ENCODE data around the gene ZMIZ1.

The ZMIZ1 gene

DNA sequence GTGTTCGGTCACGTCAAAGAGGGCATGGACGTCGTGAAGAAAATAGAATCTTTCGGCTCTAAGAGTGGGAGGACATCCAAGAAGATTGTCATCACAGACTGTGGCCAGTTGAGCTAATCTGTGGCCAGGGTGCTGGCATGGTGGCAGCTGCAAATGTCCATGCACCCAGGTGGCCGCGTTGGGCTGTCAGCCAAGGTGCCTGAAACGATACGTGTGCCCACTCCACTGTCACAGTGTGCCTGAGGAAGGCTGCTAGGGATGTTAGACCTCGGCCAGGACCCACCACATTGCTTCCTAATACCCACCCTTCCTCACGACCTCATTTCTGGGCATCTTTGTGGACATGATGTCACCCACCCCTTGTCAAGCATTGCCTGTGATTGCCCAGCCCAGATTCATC lies 285.0 kb downstream of the ZMIZ1 start:
- in situ Hi-C loops (cut with HindIII; ENCODE audit: low pct_unique_long_range_greater_than_20kb, low sequenced_read_pairs) = no loop called here
- no peak for DNase-seq (ENCODE audit: low read depth in 1 of 2, low spot score in 1 of 2)
- TF ChIP-seq JUND (IDR thresholded peaks at IDR 0.05; ENCODE audit: low read depth) = no peak

DNA sequence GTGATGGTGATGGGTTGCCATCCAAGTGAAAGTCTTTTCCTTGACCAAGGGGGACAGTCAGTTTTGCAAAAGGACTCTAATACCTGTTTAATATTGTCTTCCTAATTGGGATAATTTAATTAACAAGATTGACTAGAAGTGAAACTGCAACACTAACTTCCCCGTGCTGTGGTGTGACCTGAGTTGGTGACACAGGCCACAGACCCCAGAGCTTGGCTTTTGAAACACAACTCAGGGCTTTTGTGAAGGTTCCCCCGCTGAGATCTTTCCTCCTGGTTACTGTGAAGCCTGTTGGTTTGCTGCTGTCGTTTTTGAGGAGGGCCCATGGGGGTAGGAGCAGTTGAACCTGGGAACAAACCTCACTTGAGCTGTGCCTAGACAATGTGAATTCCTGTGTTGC lies 285.4 kb downstream of the ZMIZ1 start:
- no peak for TF ChIP-seq JUND (IDR thresholded peaks at IDR 0.05; ENCODE audit: low read depth)
- no peak for DNase-seq (ENCODE audit: low read depth in 1 of 2, low spot score in 1 of 2)
- in situ Hi-C loops (cut with HindIII; ENCODE audit: low pct_unique_long_range_greater_than_20kb, low sequenced_read_pairs) = no loop called here

DNA sequence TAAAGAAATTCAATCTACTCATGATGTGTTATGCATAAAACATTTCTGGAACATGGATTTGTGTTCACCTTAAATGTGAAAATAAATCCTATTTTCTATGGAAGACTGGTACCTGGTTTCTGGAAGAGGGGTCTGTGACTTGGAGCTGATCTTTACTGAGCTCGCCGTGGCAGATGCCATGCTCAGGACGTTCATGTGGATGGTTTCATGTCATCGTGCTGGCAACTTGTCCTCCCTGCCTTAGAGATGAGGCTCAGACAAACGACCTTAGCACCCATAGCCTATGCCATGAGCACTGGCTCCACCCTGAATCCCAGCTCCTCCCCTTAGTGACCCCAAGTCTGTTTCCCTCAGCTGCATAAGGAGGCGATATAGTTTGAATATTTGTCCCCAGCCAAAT lies 285.8 kb downstream of the ZMIZ1 start:
- TF ChIP-seq JUND (IDR thresholded peaks at IDR 0.05; ENCODE audit: low read depth) = no peak

DNA sequence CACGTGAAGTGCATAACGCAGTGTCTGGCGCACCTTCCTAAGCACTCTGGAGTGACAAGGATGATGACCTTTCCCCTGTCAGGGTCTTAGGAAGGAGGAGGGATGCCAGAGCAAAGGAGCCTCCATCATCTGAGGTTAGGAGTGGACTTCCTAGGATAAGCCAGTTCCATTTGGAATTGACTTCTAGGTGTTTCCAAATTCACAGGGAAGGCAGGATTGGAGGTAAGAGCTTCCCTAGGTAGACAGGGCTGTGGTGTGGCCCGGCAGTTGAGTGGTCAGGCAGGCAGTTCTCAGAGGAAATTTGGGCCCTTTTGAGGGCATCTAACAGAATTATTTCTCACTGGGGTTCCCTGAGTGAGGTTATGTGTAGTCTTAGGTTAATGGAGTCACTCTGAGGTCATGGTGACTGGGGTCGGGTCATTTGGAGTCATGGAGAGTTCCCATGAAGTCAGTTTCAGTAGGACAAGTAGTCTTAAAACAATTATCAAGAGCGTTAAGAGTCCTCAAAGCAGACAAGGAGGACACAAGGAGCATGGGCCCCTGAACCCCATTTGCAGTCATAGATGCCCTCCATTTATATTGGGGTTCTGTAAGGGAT lies 286.8 kb downstream of the ZMIZ1 start:
- DNase-seq (ENCODE audit: low read depth in 1 of 2, low spot score in 1 of 2) = no peak
- in situ Hi-C loops (cut with HindIII; ENCODE audit: low pct_unique_long_range_greater_than_20kb, low sequenced_read_pairs) = no loop called here
- no peak for TF ChIP-seq JUND (IDR thresholded peaks at IDR 0.05; ENCODE audit: low read depth)

More for the DNA sequence above, 285.8 kb downstream of the ZMIZ1 start:
- DNase-seq (ENCODE audit: low read depth in 1 of 2, low spot score in 1 of 2) = no peak
- in situ Hi-C loops (cut with HindIII; ENCODE audit: low pct_unique_long_range_greater_than_20kb, low sequenced_read_pairs) = no loop called here

DNA sequence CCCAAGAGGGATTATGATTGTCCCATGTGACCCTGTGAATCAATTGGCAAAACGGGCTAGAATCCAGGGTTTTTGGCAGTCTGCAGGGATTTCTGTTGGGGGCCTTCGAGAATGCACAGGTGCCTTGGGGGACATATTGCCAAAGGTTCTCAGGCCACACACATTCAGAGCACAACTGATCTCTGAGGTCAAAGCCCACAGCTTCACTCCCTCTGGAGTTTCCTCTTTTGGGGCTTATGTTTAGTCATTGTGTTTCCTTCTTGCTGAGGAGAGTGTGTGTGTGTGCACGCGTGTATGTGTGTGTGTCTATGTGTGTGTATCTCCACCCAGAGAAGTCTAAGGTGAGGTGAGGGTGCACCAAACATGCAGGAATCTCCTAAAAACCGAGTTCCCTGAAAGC lies 287.3 kb downstream of the ZMIZ1 start:
- no peak for DNase-seq (ENCODE audit: low read depth in 1 of 2, low spot score in 1 of 2)
- in situ Hi-C loops (cut with HindIII; ENCODE audit: low pct_unique_long_range_greater_than_20kb, low sequenced_read_pairs) = no loop called here
- TF ChIP-seq JUND (IDR thresholded peaks at IDR 0.05; ENCODE audit: low read depth) = no peak

DNA sequence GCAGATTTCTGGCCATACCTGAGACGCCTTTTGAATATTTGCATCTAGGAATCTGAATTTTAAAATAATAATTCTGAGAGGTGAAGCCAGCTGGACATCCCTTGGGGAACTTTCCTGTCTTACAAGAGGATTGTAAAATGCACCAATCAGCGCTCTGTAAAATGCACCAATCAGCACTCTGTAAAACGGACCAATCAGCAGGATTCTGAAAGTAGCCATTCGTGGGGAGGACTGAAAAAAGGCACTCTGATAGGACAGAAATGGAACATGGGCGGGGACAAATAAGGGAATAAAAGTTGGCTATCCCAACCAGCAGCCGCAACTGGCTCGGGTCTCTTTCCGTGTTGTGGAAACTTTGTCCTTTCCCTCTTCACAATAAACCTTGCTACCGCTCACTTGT lies 288.4 kb downstream of the ZMIZ1 start:
- no peak for DNase-seq (ENCODE audit: low read depth in 1 of 2, low spot score in 1 of 2)
- in situ Hi-C loops (cut with HindIII; ENCODE audit: low pct_unique_long_range_greater_than_20kb, low sequenced_read_pairs) = no loop called here
- no peak for TF ChIP-seq JUND (IDR thresholded peaks at IDR 0.05; ENCODE audit: low read depth)

DNA sequence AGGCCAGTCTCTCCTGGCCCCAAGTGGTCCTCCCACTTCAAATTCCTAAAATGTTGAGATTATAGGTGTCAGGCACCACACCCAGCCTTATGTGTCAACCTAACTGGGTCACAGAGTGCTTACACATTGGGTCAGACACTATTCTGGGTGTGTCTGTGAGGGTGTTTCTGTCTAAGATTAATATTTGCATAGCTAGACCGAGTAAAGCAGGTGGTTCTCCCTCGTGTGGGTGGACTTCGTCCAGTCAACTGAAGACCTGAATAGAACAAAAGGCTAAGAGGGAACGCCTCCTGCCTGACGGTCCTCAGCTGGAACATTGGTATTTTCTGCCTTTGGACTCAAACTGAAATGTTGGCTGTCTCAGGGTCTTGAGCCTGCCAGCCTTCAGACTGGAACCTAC lies 290.0 kb downstream of the ZMIZ1 start:
- in situ Hi-C loops (cut with HindIII; ENCODE audit: low pct_unique_long_range_greater_than_20kb, low sequenced_read_pairs) = no loop called here
- DNase-seq (ENCODE audit: low read depth in 1 of 2, low spot score in 1 of 2) = no peak
- TF ChIP-seq JUND (IDR thresholded peaks at IDR 0.05; ENCODE audit: low read depth) = no peak

DNA sequence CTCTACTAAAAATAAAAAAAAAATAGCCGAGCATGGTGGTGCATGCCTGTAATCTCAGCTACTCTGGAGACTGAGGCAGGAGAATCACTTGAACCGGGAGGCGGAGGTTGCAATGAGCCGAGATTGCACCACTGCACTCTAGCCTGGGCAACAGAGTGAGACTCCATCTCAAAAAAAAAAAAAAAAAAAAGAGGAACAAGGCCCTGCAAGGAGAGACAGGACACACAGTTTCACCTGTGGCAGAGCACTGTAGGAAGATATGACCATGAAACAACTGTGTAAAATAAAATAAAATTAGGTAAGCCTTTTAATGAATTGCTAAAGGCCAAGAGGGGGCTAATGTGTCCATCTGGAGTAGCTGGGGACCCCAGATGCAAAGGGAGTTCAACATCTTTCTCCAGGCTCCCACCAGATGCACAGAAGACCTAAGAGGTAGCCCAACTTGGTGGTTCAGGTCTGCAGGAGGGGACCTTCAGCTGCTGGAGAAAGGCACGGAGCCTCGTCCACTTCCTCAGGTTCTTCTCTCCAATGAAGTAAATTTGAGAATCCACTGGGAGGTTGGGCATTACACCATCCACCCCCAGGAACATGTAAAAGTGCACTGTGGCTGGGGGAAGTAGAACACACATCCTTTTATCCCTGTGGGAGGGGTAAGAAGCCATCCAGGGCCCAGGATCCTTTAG lies 291.2 kb downstream of the ZMIZ1 start:
- in situ Hi-C loops (cut with HindIII; ENCODE audit: low pct_unique_long_range_greater_than_20kb, low sequenced_read_pairs) = no loop called here
- no peak for TF ChIP-seq JUND (IDR thresholded peaks at IDR 0.05; ENCODE audit: low read depth)
- no peak for DNase-seq (ENCODE audit: low read depth in 1 of 2, low spot score in 1 of 2)

DNA sequence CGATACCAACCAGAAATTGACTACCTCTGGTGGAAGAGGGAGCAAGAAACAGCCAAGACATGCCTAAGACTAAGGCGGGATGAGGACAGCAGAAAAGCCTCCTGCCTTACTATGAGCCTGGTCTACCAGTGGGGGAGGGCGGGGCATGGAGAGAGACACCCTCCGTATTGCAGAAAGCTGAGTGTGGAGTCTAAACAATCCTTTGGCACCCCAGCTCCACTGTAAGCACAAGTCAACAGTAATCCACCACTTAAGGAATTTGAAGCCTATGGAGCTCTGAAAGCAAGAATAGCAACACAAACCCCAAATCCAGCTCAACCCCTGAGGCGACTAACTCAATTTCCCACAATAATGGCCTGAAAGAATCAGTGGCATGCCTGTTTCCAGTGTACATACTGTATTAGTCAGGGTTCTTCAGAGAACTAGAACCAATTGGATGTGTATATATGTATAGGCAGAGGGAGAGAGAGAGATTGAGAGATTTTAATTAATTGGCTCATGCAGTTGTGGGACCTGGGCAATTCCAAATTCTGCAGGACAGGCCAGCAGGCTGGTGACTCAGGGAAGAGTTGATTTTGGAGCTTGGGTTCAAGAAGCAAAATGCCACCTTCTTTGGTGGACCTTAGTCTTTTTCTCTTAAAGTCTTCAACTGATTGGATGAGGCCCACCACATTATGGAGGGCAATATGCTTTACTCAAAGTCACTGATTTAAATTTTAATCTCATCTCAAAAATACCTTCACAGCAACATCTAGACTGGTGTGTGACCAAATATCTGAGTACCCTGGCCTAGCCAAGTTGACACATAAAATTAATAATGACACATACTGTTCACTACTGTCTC lies 292.0 kb downstream of the ZMIZ1 start:
- no peak for DNase-seq (ENCODE audit: low read depth in 1 of 2, low spot score in 1 of 2)
- in situ Hi-C loops (cut with HindIII; ENCODE audit: low pct_unique_long_range_greater_than_20kb, low sequenced_read_pairs) = no loop called here

DNA sequence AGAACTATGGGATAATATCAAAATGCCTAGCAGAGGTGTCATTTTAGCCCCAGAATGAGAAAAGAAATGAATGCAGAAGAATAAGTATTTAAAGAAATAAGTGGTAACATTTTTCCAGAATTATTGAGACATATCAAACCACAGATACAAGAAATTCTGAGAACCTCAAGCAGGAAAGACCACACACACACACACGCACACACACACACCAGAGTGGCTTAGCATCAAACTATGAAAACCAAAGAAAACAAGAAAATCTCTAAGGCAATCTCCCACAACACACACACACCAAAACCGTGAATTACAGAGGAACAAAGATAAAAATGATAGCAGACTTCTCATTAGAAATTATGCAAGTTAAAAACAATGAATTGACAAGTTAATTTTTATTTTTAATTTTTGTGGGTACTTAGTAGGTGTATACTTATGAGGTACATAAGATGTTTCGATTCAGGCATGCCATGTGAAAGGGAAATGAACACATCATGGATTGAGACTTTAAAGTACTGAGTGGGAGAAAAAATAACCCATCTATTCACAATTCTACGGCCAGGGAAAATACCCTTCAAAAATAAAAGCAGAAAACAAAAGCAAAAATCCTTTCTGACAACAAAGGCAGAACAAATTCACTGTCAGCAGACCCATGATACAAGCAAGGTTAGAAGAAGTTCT lies 293.1 kb downstream of the ZMIZ1 start:
- TF ChIP-seq JUND (IDR thresholded peaks at IDR 0.05; ENCODE audit: low read depth) = no peak
- no peak for DNase-seq (ENCODE audit: low read depth in 1 of 2, low spot score in 1 of 2)
- in situ Hi-C loops (cut with HindIII; ENCODE audit: low pct_unique_long_range_greater_than_20kb, low sequenced_read_pairs) = no loop called here

More for the DNA sequence above, 292.0 kb downstream of the ZMIZ1 start:
- TF ChIP-seq JUND (IDR thresholded peaks at IDR 0.05; ENCODE audit: low read depth) = no peak
